B cell (primary cell): ENCODE results near the gene TCP1.

Experiments
- EZH2 ChIP-seq: IDR thresholded peaks from 2 replicates; pipeline ENCODE4 v1.6.1; 2012; ENCODE audit warnings: borderline replicate concordance, low read depth, mild to moderate bottlenecking, moderate library complexity, low read length; ENCODE audit not compliant: insufficient read depth, poor library complexity, severe bottlenecking
- TF ChIP-seq, protein P1 (sequence below): fragments of 200-600 bp; IDR thresholded peaks from one replicate; pipeline ENCODE4 v1.8.0; 2022; ENCODE audit warnings: antibody characterized with exemption, mild to moderate bottlenecking

DNA sequence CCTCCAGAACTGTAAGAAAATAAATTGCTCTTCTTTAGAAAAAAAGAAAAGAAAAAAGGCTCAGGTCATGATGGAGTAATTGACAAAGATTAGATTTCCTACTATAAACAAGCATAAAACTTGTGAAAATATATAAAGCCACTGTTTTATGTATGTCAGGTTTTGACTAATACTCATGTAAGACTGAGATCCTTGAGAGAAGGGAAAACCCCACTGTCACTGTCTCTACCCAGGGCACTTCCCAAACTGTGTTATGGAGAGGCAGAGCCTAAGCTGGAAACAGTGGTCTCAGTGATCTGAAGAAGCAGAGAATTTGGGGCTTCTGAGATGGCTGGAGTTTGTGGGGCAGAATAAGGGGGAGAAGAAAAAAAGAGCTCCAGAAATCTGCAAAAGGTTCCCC, 19.9 kb downstream of the TCP1 start:
- TF ChIP-seq, protein P1, sequence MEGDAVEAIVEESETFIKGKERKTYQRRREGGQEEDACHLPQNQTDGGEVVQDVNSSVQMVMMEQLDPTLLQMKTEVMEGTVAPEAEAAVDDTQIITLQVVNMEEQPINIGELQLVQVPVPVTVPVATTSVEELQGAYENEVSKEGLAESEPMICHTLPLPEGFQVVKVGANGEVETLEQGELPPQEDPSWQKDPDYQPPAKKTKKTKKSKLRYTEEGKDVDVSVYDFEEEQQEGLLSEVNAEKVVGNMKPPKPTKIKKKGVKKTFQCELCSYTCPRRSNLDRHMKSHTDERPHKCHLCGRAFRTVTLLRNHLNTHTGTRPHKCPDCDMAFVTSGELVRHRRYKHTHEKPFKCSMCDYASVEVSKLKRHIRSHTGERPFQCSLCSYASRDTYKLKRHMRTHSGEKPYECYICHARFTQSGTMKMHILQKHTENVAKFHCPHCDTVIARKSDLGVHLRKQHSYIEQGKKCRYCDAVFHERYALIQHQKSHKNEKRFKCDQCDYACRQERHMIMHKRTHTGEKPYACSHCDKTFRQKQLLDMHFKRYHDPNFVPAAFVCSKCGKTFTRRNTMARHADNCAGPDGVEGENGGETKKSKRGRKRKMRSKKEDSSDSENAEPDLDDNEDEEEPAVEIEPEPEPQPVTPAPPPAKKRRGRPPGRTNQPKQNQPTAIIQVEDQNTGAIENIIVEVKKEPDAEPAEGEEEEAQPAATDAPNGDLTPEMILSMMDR: no peak
- TF ChIP-seq EZH2: no peak
